Endothelial cell of umbilical vein (primary cell): ENCODE data around the gene NCK2.

Source experiments
- CTCF ChIP-seq, 2 donors: IDR thresholded peaks; 1 replicate in 1 of 2; 2 replicates in 1 of 2; pipeline ENCODE4 v1.5.1; 2011; ENCODE audit warnings: low read length in 2 of 2, mild to moderate bottlenecking in 2 of 2, moderate library complexity in 2 of 2, control low read depth in 1 of 2, inconsistent platforms in 1 of 2, low read depth in 1 of 2; ENCODE audit not compliant: insufficient read depth in 1 of 2; ENCODE audit errors: extremely low read depth in 1 of 2
- EZH2 ChIP-seq: IDR thresholded peaks from 2 replicates; pipeline ENCODE4 v1.6.1; 2012; ENCODE audit warnings: borderline replicate concordance, low read depth, mild to moderate bottlenecking, moderate library complexity, low read length, inconsistent platforms; ENCODE audit not compliant: severe bottlenecking
- JUN ChIP-seq: IDR thresholded peaks from 2 replicates; pipeline ENCODE4 v1.6.1; 2011; ENCODE audit warnings: borderline replicate concordance, low read depth; ENCODE audit not compliant: insufficient read length, insufficient read depth
- POLR2A ChIP-seq: IDR thresholded peaks from 2 replicates; pipeline ENCODE4 v1.6.1; 2012; ENCODE audit warnings: low read depth, mild to moderate bottlenecking, control low read depth, low read length
- POLR2AphosphoS5 ChIP-seq: IDR thresholded peaks from 2 replicates; pipeline ENCODE4 v1.6.1; 2012; ENCODE audit warnings: low read depth, mild to moderate bottlenecking, control low read depth, low read length, moderate library complexity; ENCODE audit not compliant: insufficient read depth

- TF ChIP-seq EZH2 (no peak), JUN (no peak), CTCF (IDR thresholded peaks at IDR 0.05; ENCODE audit: extremely low read depth in 1 of 2, insufficient read depth in 1 of 2, low read depth in 1 of 2, low read length in 2 of 2) (no peak), POLR2AphosphoS5 (no peak), POLR2A (no peak)
These were observed 8.7 kb downstream of the NCK2 start for GRCh38 chr2:105753380-105753779.
